ENCODE results near the gene TRMT1. TPM values are rescaled to one million over a fixed set of nuclear protein-coding genes. Genes with fewer than 3 reads are reported as not detected.

TRMT1 gene
- total RNA-seq, 1 experiment from 2014 or later: 106 TPM

DNA sequence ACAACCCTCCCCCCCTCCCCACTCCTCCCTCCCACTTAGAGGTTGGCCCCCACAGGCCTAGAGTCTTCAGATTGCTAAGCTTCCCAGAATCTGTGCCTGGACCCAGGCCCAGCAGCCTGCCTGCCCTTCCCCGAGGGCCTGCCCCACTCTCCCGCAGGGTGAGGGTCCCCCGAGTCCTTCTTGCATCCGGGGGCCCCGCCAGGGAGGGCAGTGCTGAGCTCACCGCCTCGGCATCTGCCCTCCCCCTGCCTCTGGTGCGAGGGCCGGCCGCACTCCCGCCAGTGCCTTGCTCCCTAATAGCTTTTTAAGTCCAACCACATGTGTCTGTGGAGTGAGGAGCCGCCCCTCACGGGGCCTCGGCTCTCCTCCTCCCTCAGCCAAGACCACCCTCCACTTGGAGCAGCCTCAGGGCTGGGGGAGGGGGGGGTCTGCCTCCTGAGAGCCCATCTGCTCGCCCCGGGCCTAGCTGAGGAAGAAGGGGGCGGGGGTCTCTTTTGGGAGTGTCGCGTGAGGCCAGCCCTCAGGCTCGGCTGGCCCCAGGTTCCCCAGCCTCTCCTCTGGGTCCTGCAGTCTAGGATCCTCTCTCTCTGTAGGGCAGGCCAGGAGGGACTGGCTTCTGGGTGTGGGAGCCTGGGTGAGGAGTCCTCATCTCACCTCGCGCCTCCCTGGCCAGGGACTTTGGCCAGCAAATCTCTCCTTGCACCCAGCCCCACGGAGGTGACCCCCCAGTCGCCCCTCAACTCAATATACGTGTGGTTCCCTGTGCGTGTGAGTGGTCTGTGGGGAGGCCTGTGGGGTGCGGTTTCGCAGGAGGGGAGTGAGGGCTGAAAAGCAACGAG lies 61.1 kb downstream of the TRMT1 start:
- peak overlapping the region; percentile 63 for H3K4me3 Mint-ChIP-seq
- ChIA-PET POLR2A (interaction anchor here (1.0 to 1.7 kb wide), 3 partner anchors 13 to 90 kb away, joined by 3 to 5 read pairs (median 3); no protein-coding TSS in a partner anchor), CTCF (interaction anchor here (0.6 to 12.4 kb wide), 21 partner anchors 12 to 242 kb away, joined by 3 to 294 read pairs (median 6); partner anchors contain the start of gene DAND5)
- no peaks in the 10 kb centered on the region for H3K9me3 Mint-ChIP-seq
- DNase-seq (ENCODE audit: low spot score): peak; percentile 61
- peak; percentile 33 for ATAC-seq
- H3K27me3 Mint-ChIP-seq (ENCODE audit: low read depth): peaks cover 100% of the 10 kb centered on the region
- TF ChIP-seq, protein P1, sequence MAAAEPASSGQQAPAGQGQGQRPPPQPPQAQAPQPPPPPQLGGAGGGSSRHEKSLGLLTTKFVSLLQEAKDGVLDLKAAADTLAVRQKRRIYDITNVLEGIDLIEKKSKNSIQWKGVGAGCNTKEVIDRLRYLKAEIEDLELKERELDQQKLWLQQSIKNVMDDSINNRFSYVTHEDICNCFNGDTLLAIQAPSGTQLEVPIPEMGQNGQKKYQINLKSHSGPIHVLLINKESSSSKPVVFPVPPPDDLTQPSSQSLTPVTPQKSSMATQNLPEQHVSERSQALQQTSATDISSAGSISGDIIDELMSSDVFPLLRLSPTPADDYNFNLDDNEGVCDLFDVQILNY (CRISPR knock-in tag; IDR thresholded peaks at IDR 0.05): 0 out of 2 replicates have a peak, but pooled peaks have one; percentile 14
- TF ChIP-seq ZNF232 (CRISPR knock-in tag; IDR thresholded peaks at IDR 0.05) (no peak), SMAD4 (CRISPR knock-in tag; IDR thresholded peaks at IDR 0.05) (no peak), JUN (CRISPR knock-in tag; IDR thresholded peaks at IDR 0.05) (0 out of 2 replicates have a peak, but pooled peaks have one; percentile 17), ZNF416 (CRISPR knock-in tag; IDR thresholded peaks at IDR 0.05) (no peak)
- no peak overlapping the region for H3K27ac Mint-ChIP-seq
- H3K36me3 Mint-ChIP-seq: no peaks in the 10 kb centered on the region
- peaks cover 63% of the 10 kb centered on the region for H3K4me1 Mint-ChIP-seq

Other genes with a start within 250 kb of the TRMT1 start
- 31.7 to 35.7 TPM (median 33.4 TPM) in 3 replicates for gene DNASE2, start 235.3 kb downstream of the TRMT1 start, total RNA-seq (2021)
- gene KLF1, start 229.5 kb downstream of the TRMT1 start, total RNA-seq (2021): 0.32 to 0.89 TPM (median 0.72 TPM) in 3 replicates
- 58.6 to 69.0 TPM (median 59.8 TPM) in 3 replicates for gene GCDH, start 225.6 kb downstream of the TRMT1 start, total RNA-seq (2021)
- 1.1 to 2.2 TPM (median 1.9 TPM) in 3 replicates for gene SYCE2, start 197.4 kb downstream of the TRMT1 start, total RNA-seq (2021)
- gene FARSA, start 183.0 kb downstream of the TRMT1 start, total RNA-seq (2021): 103 to 108 TPM (median 106 TPM) in 3 replicates
- 977 to 1,088 TPM (median 978 TPM) in 3 replicates for gene CALR, start 178.1 kb downstream of the TRMT1 start, total RNA-seq (2021)
- 84.3 to 96.6 TPM (median 96.2 TPM) in 3 replicates for gene RAD23A, start 170.9 kb downstream of the TRMT1 start, total RNA-seq (2021)
- 54.4 to 57.9 TPM (median 56.1 TPM) in 3 replicates for gene GADD45GIP1, start 159.5 kb downstream of the TRMT1 start, total RNA-seq (2021)
- gene DAND5, start 147.2 kb downstream of the TRMT1 start, total RNA-seq (2021): 0.18 to 0.23 TPM (median 0.22 TPM) in 3 replicates
- 0.44 to 1.5 TPM (median 1.4 TPM) in 3 replicates for gene NFIX, start 121.3 kb downstream of the TRMT1 start, total RNA-seq (2021)
- 0.60 to 1.2 TPM (median 0.66 TPM) in 3 replicates for gene LYL1, start 13.9 kb downstream of the TRMT1 start, total RNA-seq (2021)
- 212 to 237 TPM (median 213 TPM) in 3 replicates for gene NACC1, start 1.5 kb upstream of the TRMT1 start, total RNA-seq (2021)
- 53.7 to 56.9 TPM (median 54.6 TPM) in 3 replicates for gene STX10, start 33.6 kb upstream of the TRMT1 start, total RNA-seq (2021)
- gene IER2, start 33.7 kb upstream of the TRMT1 start, total RNA-seq (2021): 138 to 154 TPM (median 150 TPM) in 3 replicates

Data from WTC11 (cell line).